IMR-90 (cell line): Measurements from ENCODE around the gene PYGB. TPM values are rescaled to one million over a fixed set of nuclear protein-coding genes. Genes with fewer than 3 reads are reported as not detected.

Experiments used
- ATAC-seq: fragments of 200-7000 bp; cut with Tn5 transposase; 2 replicates; pipeline ENCODE4 v1.9.1; 2020; ENCODE audit warnings: low read depth, mild to moderate bottlenecking, moderate library complexity
- BruUV-seq: library from RNA; stranded (reverse); fragments of 400-500 nt; replicated peaks from 2 replicates; lab custom pipeline; 2021; lab: Mats Ljungman, UMichigan
- CTCF ChIA-PET: fragments of 300-600 bp; formaldehyde crosslinking; extraction: SDS; loops from one replicate; lab custom pipeline; 2021; ENCODE audit warnings: antibody characterized with exemption; lab: Yijun Ruan, JAX
- POLR2A ChIA-PET: fragments of 300-600 bp; sonication (Branson Sonifier 250); formaldehyde crosslinking; loops from one replicate; lab custom pipeline; 2022; ENCODE audit warnings: antibody characterized with exemption; ENCODE audit not compliant: unreplicated experiment; lab: Charles Lee
- DNase-seq: peaks from one replicate; pipeline ENCODE4 v3.0.0; 2013
- H2AFZ ChIP-seq: replicated peaks from 2 replicates; pipeline ENCODE3; 2013; ENCODE audit warnings: low read length, mild to moderate bottlenecking; ENCODE audit not compliant: poor library complexity
- H2AK5ac ChIP-seq: 2 replicates; pipeline ENCODE4 v1.6.1; 2013; ENCODE audit warnings: low read depth, low read length, inconsistent platforms
- H2AK9ac ChIP-seq: replicated peaks from 2 replicates; pipeline ENCODE3; 2013; ENCODE audit warnings: mild to moderate bottlenecking, low read depth, low read length, moderate library complexity; ENCODE audit not compliant: poor library complexity
- H2BK120ac ChIP-seq: 2 replicates; pipeline ENCODE4 v1.6.1; 2013; ENCODE audit warnings: low read depth, low read length, inconsistent platforms
- H2BK15ac ChIP-seq: 3 replicates; pipeline ENCODE4 v1.6.1; 2013; ENCODE audit warnings: low read depth, low read length, inconsistent platforms
- H2BK20ac ChIP-seq: 2 replicates; pipeline ENCODE4 v1.6.1; 2013; ENCODE audit warnings: low read depth, mild to moderate bottlenecking, inconsistent platforms, low read length, moderate library complexity
- H2BK5ac ChIP-seq: 2 replicates; pipeline ENCODE4 v1.6.1; 2013; ENCODE audit warnings: mild to moderate bottlenecking, low read depth, low read length, inconsistent platforms; ENCODE audit not compliant: poor library complexity, severe bottlenecking
- H3K14ac ChIP-seq: replicated peaks from 2 replicates; pipeline ENCODE4 v1.6.1; 2013; ENCODE audit warnings: low read depth, low read length, inconsistent platforms
- H3K18ac ChIP-seq: 2 replicates; pipeline ENCODE4 v1.6.1; 2013; ENCODE audit warnings: low read depth, low read length, control low read depth
- H3K23ac ChIP-seq: 2 replicates; pipeline ENCODE4 v1.6.1; 2013; ENCODE audit warnings: low read depth, low read length, inconsistent platforms
- H3K27ac ChIP-seq: 2 replicates; pipeline ENCODE4 v1.5.1; 2013; ENCODE audit warnings: mild to moderate bottlenecking, control low read depth, low read length; ENCODE audit not compliant: insufficient read depth
- H3K27me3 ChIP-seq: 2 replicates; pipeline ENCODE4 v1.6.1; 2013; ENCODE audit warnings: low read length; ENCODE audit not compliant: control insufficient read depth, insufficient read depth
- H3K36me3 ChIP-seq: 2 replicates; pipeline ENCODE4 v1.6.1; 2013; ENCODE audit warnings: low read length, mixed read lengths; ENCODE audit not compliant: control insufficient read depth, insufficient read depth
- H3K4ac ChIP-seq: 2 replicates; pipeline ENCODE4 v1.6.1; 2013; ENCODE audit warnings: low read depth, low read length, inconsistent platforms
- H3K4me1 ChIP-seq: 2 replicates; pipeline ENCODE4 v1.6.1; 2013; ENCODE audit warnings: low read length, mixed read lengths; ENCODE audit not compliant: control insufficient read depth, insufficient read depth
- H3K4me2 ChIP-seq: 2 replicates; pipeline ENCODE4 v1.6.1; 2013; ENCODE audit warnings: low read depth, mild to moderate bottlenecking, control low read depth, low read length, moderate library complexity
- H3K4me3 ChIP-seq: 2 replicates; pipeline ENCODE4 v1.5.1; 2013; ENCODE audit warnings: low read depth, mild to moderate bottlenecking, control low read depth, low read length, moderate library complexity; ENCODE audit not compliant: insufficient read depth
- H3K56ac ChIP-seq: 2 replicates; pipeline ENCODE4 v1.6.1; 2013; ENCODE audit warnings: low read length, inconsistent platforms; ENCODE audit not compliant: insufficient read depth; ENCODE audit errors: extremely low read depth
- H3K79me1 ChIP-seq, 2 experiments: 2 replicates each; pipeline ENCODE4 v1.6.1; 2013; ENCODE audit warnings: low read length in 2 of 2, inconsistent platforms in 1 of 2, low read depth in 1 of 2
- H3K9ac ChIP-seq: 2 replicates; pipeline ENCODE4 v1.6.1; 2013; ENCODE audit warnings: low read depth, low read length, control low read depth
- H3K9me1 ChIP-seq: 2 replicates; pipeline ENCODE4 v1.6.1; 2013; ENCODE audit warnings: low read length, inconsistent platforms; ENCODE audit not compliant: insufficient read depth
- H3K9me3 ChIP-seq: 2 replicates; pipeline ENCODE4 v1.6.1; 2013; ENCODE audit warnings: low read length; ENCODE audit not compliant: control insufficient read depth, insufficient read depth
- H4K20me1 ChIP-seq: 2 replicates; pipeline ENCODE4 v1.6.1; 2013; ENCODE audit warnings: low read length, inconsistent platforms; ENCODE audit not compliant: insufficient read depth
- H4K5ac ChIP-seq: 2 replicates; pipeline ENCODE4 v1.6.1; 2013; ENCODE audit warnings: mild to moderate bottlenecking, low read depth, low read length, control low read depth
- H4K8ac ChIP-seq, 2 experiments: 2 replicates each; pipeline ENCODE4 v1.6.1; 2013; ENCODE audit warnings: low read depth in 2 of 2, low read length in 2 of 2, control low read depth in 1 of 2, inconsistent platforms in 1 of 2
- H4K91ac ChIP-seq: 2 replicates; pipeline ENCODE4 v1.6.1; 2013; ENCODE audit warnings: low read depth, low read length, inconsistent platforms; ENCODE audit not compliant: insufficient read depth
- MAZ ChIP-seq: IDR thresholded peaks from 2 replicates; pipeline ENCODE4 v1.6.1; 2012; ENCODE audit warnings: low read depth, mild to moderate bottlenecking, low read length, improper control_type of control experiment, moderate library complexity, borderline replicate concordance
- MXI1 ChIP-seq: IDR thresholded peaks from 2 replicates; pipeline ENCODE4 v1.6.1; 2012; ENCODE audit warnings: low read depth, mild to moderate bottlenecking, low read length, moderate library complexity, borderline replicate concordance
- NFE2L2 ChIP-seq: fragments of 150-350 bp; IDR thresholded peaks from 2 replicates; pipeline ENCODE4 v1.6.1; 2016; ENCODE audit warnings: low read depth, mild to moderate bottlenecking, low read length
- RCOR1 ChIP-seq: IDR thresholded peaks from 2 replicates; pipeline ENCODE4 v1.6.1; 2012; ENCODE audit warnings: mild to moderate bottlenecking, low read length, improper control_type of control experiment; ENCODE audit not compliant: insufficient replicate concordance
- WGBS, 2 experiments: methylation state at CpG; one replicate each; pipeline versions ENCODE4 v1.1.5 to v1.1.7; 2013; ENCODE audit warnings: missing lambda C conversion rate in 2 of 2; ENCODE audit not compliant: insufficient read length in 1 of 2; ENCODE audit errors: extremely low coverage in 2 of 2; 5-methylcytosine and 5-hydroxymethylcytosine counted together
- dilution Hi-C: fragments of 300-500 bp; cut with HindIII; formaldehyde crosslinking; loops from one replicate; pipeline ENCODE4 v1.14.3; 2018; ENCODE audit warnings: low sequenced_read_pairs; ENCODE audit not compliant: unreplicated experiment
- in situ Hi-C: fragments of 300-500 bp; cut with MboI; formaldehyde crosslinking; loops from 3 replicates; pipeline ENCODE4 v1.14.3; 2019; ENCODE audit warnings: low sequenced_read_pairs, inconsistent platforms, mixed read lengths
- intact Hi-C: fragments of 100-400 bp; cut with micrococcal nuclease; formaldehyde crosslinking; loops from 2 replicates; pipeline ENCODE4 v1.10.0; 2022
- polyA plus RNA-seq, 3 experiments: library from polyadenylated mRNA; depleted of rRNA; stranded (reverse); fragments of >200 nt; gene quantifications; 2 replicates each; pipeline ENCODE4 v1.2.3, GENCODE V29; 2012; ENCODE audit warnings: low replicate concordance in 1 of 3
- total RNA-seq: library from RNA; depleted of rRNA; stranded (reverse); fragments of >200 nt; gene quantifications from 2 replicates; pipeline ENCODE4 v1.2.3, GENCODE V29; 2012

PYGB gene
- total and polyA plus RNA-seq, 2 of the 4 experiments (the other 2 are of a cell fraction): 72.4 to 83.1 TPM

GRCh38 chr20:25318471-25319240 is 70.8 kb downstream of the PYGB start:
- Histone ChIP-seq H3K4me3 (no peak overlapping the region), H4K8ac (no peak overlapping the region), H3K4me1 (peaks cover 12% of the 10 kb centered on the region), H3K4me2 (no peak overlapping the region), H3K36me3 (peaks cover 12% of the 10 kb centered on the region), H3K18ac (no peak overlapping the region), H3K9me3 (no peaks in the 10 kb centered on the region), H3K9ac (no peak overlapping the region), H3K4ac (no peak overlapping the region), H3K27me3 (no peaks in the 10 kb centered on the region), H3K56ac (no peak overlapping the region), H2BK5ac (no peak overlapping the region), H4K5ac (no peak overlapping the region), H3K9me1 (peaks cover 30% of the 10 kb centered on the region), H2AK9ac (no peak overlapping the region), H2AFZ (no peak overlapping the region), H4K91ac (no peak overlapping the region), H3K14ac (no peak overlapping the region), H3K23ac (no peak overlapping the region), H4K20me1 (peaks cover 12% of the 10 kb centered on the region), H3K79me1 (peaks cover 38 to 83% of the 10 kb centered on the region in 2 experiments), H3K27ac (no peak overlapping the region), H2BK20ac (no peak overlapping the region), H2BK120ac (no peak overlapping the region), H2AK5ac (no peak overlapping the region), H2BK15ac (no peak overlapping the region)
- dilution Hi-C loops: no loop called here
- ATAC-seq (no peak), DNase-seq (no peak)
- intact Hi-C loops: no loop called here
- no TSS peak for BruUV-seq
- in situ Hi-C loops: loop anchor here (25.0 kb wide), 2 partner anchors 219 to 369 kb away; partner anchors contain the start of gene ZNF337
- WGBS, 2 experiments: 82% methylated on average over 8 of the region's 16 CpGs; no CpG with 5 or more reads in 1 of the 2 experiments
- TF ChIP-seq MAZ (no peak), RCOR1 (no peak), NFE2L2 (no peak), MXI1 (no peak)
- POLR2A ChIA-PET: no interaction called here
- CTCF ChIA-PET: no interaction called here
